ENCODE measurements around the gene THYN1.

GRCh38 chr11:134238956-134239355 is 14.2 kb downstream of the THYN1 start:
- no peak for TF ChIP-seq CTCF (conservative IDR thresholded peaks at IDR 0.05; ENCODE audit: low read depth, low read length)
- TF ChIP-seq EZH2 (IDR thresholded peaks at IDR 0.05; ENCODE audit: low read length, unreplicated experiment): no peak

All from PC-3 (cell line).